ENCODE results near the gene RASAL2.

The RASAL2 gene

DNA sequence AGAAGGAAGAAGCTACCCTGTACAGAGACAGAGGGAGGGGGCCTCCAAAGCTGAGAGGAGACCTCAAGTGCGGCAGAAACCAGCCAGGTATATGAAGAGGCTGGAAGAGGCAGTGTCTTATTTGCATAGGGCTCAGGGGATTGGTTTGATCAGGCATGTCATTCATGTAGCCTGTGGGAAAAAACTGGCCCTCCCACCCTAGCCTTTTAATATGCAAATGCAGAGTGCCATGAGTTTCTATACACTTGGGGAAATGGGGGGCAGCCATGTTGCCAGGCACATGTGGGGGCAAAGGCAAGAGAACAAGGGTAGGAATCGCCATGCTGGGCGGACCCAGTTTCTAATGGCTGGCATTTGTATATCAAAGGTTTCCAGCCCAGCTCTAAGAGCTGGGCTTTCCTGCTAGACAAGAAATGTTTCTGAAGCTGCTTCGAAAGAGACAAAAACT lies 172.7 kb downstream of the RASAL2 start:
- Histone ChIP-seq H3K4me3 (ENCODE audit: low read length) (no peak overlapping the region), H3K27me3 (ENCODE audit: control insufficient read depth, insufficient read depth, low read length) (no peaks in the 10 kb centered on the region), H3K27ac (ENCODE audit: low read depth, low read length) (no peak overlapping the region), H3K36me3 (ENCODE audit: control insufficient read depth, insufficient read depth, low read length) (no peaks in the 10 kb centered on the region), H3K9ac (ENCODE audit: low read length) (no peak overlapping the region), H3K4me1 (ENCODE audit: control insufficient read depth, insufficient read depth, low read length) (no peaks in the 10 kb centered on the region)

DNA sequence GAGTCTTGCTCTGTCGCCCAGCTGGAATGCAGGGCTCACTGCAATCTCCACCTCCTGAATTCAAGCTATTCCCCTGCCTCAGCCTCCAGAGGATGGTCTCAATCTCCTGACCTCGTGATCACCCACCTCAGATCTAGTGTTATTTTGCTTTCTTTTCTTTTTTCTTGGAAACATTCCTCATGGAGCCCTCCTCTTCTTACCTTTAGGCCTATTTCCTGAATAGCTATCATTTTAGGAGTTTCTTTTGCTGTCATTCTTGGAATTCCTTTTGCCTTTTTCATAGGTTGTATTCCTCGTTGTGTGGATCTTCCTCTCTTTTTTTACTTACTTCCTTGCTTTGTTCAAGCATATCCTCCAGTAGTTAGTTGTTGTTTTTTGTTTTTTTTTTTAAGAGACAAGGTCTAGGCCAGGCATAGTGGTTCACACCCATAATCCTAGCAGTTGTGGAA lies 173.8 kb downstream of the RASAL2 start:
- no peaks in the 10 kb centered on the region for H3K4me1 ChIP-seq (ENCODE audit: control insufficient read depth, insufficient read depth, low read length)
- no peak overlapping the region for H3K9ac ChIP-seq (ENCODE audit: low read length)
- no peaks in the 10 kb centered on the region for H3K27me3 ChIP-seq (ENCODE audit: control insufficient read depth, insufficient read depth, low read length)
- H3K27ac ChIP-seq (ENCODE audit: low read depth, low read length), result no peak overlapping the region
- no peak overlapping the region for H3K4me3 ChIP-seq (ENCODE audit: low read length)
- H3K36me3 ChIP-seq (ENCODE audit: control insufficient read depth, insufficient read depth, low read length), result no peaks in the 10 kb centered on the region

- H3K4me3 ChIP-seq (ENCODE audit: low read length), result no peak overlapping the region
- H3K9ac ChIP-seq (ENCODE audit: low read length), result no peak overlapping the region
- no peaks in the 10 kb centered on the region for H3K27me3 ChIP-seq (ENCODE audit: control insufficient read depth, insufficient read depth, low read length)
- no peaks in the 10 kb centered on the region for H3K36me3 ChIP-seq (ENCODE audit: control insufficient read depth, insufficient read depth, low read length)
- no peak overlapping the region for H3K27ac ChIP-seq (ENCODE audit: low read depth, low read length)
- no peaks in the 10 kb centered on the region for H3K4me1 ChIP-seq (ENCODE audit: control insufficient read depth, insufficient read depth, low read length)
Measured at GRCh38 chr1:178271471-178271870, 177.6 kb downstream of the RASAL2 start.

- no peak overlapping the region for H3K4me3 ChIP-seq (ENCODE audit: low read length)
- no peaks in the 10 kb centered on the region for H3K36me3 ChIP-seq (ENCODE audit: control insufficient read depth, insufficient read depth, low read length)
- H3K4me1 ChIP-seq (ENCODE audit: control insufficient read depth, insufficient read depth, low read length), result no peaks in the 10 kb centered on the region
- no peak overlapping the region for H3K27ac ChIP-seq (ENCODE audit: low read depth, low read length)
- no peaks in the 10 kb centered on the region for H3K27me3 ChIP-seq (ENCODE audit: control insufficient read depth, insufficient read depth, low read length)
- H3K9ac ChIP-seq (ENCODE audit: low read length), result no peak overlapping the region
Measured at GRCh38 chr1:178273707-178274410, 180.0 kb downstream of the RASAL2 start.

DNA sequence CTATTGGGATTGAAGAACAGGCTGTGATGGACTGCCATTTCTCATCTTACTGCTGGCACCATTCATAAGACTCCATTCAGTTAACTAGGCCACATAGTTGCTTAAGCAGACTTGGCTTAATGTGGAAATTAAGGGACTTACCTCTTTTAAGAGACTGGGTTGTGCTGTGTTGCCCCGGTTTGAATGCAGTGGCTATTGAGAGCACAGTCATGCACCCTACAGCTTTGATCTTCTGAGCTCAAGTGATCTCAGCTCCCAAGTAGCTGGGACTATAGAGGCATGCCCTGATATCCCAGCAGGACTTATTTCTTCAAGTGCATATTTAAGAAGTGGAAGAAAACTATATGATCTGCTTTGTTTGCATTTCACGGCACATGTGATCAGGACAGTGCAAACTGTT lies 181.1 kb downstream of the RASAL2 start:
- H3K27me3 ChIP-seq (ENCODE audit: control insufficient read depth, insufficient read depth, low read length), result no peaks in the 10 kb centered on the region
- no peak overlapping the region for H3K9ac ChIP-seq (ENCODE audit: low read length)
- H3K4me1 ChIP-seq (ENCODE audit: control insufficient read depth, insufficient read depth, low read length), result no peaks in the 10 kb centered on the region
- no peaks in the 10 kb centered on the region for H3K36me3 ChIP-seq (ENCODE audit: control insufficient read depth, insufficient read depth, low read length)
- no peak overlapping the region for H3K27ac ChIP-seq (ENCODE audit: low read depth, low read length)
- H3K4me3 ChIP-seq (ENCODE audit: low read length), result no peak overlapping the region

DNA sequence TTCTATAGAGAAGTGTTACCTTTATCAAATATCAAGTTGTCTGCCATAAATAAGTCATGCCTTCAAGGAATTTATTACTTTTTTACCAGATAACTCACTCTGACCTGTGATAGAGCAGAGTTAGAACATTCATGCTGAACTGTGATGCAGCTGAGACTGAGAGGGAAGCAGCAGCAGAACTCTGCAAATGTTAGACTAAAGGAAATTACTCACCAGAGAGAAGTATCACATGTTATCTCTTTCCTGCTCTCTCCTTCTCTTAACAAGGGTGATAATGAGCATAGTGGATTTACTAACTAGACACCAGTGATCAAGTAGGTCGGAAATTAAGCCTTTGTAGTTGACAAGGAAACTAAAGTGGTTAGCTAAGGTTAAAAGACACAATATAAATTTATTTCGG lies 181.6 kb downstream of the RASAL2 start:
- no peaks in the 10 kb centered on the region for H3K4me1 ChIP-seq (ENCODE audit: control insufficient read depth, insufficient read depth, low read length)
- H3K27ac ChIP-seq (ENCODE audit: low read depth, low read length), result no peak overlapping the region
- H3K9ac ChIP-seq (ENCODE audit: low read length), result no peak overlapping the region
- no peaks in the 10 kb centered on the region for H3K27me3 ChIP-seq (ENCODE audit: control insufficient read depth, insufficient read depth, low read length)
- no peak overlapping the region for H3K4me3 ChIP-seq (ENCODE audit: low read length)
- no peaks in the 10 kb centered on the region for H3K36me3 ChIP-seq (ENCODE audit: control insufficient read depth, insufficient read depth, low read length)

DNA sequence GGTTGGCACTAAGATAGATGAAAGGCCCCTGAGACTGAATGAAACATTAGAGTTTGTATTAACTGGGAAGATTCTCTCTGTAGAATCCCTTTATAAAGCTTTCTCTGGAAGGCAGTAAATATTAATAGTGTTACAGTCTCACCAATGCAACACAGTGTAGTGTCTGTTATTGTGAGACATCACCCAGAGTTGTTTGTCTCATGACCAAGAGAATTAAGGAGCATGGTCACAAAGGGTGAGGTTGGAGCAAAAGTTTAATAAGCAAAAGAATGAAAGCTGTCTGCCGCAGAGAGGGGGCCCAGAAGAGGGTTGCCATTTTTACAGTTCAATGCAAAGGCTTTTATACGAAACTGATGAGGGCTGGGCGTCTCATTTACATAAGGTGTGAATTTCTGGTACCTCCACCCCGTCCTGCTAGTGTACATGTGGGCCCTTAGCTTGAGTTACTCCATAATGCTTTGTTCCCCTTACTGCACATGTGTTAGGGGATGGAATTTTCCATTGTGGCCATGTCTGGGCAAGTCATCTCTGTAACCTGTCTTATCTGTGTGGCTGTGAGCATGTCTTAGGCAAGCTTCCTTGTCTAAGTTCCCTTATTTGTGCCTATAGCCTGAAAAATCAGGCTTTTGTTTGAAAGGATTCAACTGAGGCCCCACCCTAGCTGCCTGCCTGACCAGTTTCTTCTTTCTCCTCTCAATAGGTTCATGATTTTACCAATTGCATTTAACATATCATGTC lies 184.1 kb downstream of the RASAL2 start:
- H3K4me1 ChIP-seq (ENCODE audit: control insufficient read depth, insufficient read depth, low read length), result peaks cover under 1% of the 10 kb centered on the region

DNA sequence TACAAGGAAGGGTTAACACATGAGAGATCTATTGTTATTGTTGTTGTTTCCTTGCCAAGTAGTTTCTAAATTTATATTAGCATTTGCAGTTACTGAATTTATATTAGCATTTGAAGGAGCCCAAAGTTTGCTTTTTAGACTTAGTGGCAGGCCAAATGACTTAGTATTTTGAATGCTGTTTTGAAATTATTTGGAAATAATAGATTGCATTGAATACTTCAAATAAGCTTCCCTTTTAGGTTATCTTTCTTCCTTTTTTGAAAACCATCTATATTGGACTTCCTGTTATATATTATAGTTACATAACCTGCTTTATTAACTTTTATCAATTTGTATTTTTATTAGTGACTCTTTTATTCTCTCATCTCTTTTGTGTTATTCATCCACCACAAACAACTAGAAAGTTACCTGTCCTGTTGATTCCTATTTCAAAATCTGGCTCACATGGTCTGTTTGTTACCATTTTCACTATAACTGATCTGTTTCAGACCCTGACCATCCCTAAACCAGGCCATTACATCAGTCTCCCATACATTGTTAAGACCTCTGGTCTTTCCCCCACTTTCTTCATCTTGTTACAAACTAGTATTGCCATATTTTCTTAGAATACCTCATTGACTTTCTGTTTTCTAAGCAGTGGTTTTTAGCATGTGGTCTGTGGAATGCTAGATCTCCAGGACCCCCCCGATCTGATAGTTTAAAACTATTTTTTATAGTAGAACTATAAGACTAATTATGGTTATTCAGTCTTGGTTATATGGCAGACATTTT lies 185.2 kb downstream of the RASAL2 start:
- H3K27me3 ChIP-seq (ENCODE audit: control insufficient read depth, insufficient read depth, low read length), result no peaks in the 10 kb centered on the region
- H3K4me3 ChIP-seq (ENCODE audit: low read length), result no peak overlapping the region
- no peak overlapping the region for H3K27ac ChIP-seq (ENCODE audit: low read depth, low read length)
- no peak overlapping the region for H3K9ac ChIP-seq (ENCODE audit: low read length)
- peaks cover 2% of the 10 kb centered on the region for H3K4me1 ChIP-seq (ENCODE audit: control insufficient read depth, insufficient read depth, low read length)
- H3K36me3 ChIP-seq (ENCODE audit: control insufficient read depth, insufficient read depth, low read length), result no peaks in the 10 kb centered on the region

More for the DNA sequence above, 184.1 kb downstream of the RASAL2 start:
- Histone ChIP-seq H3K27me3 (ENCODE audit: control insufficient read depth, insufficient read depth, low read length) (no peaks in the 10 kb centered on the region), H3K4me3 (ENCODE audit: low read length) (no peak overlapping the region), H3K27ac (ENCODE audit: low read depth, low read length) (no peak overlapping the region), H3K36me3 (ENCODE audit: control insufficient read depth, insufficient read depth, low read length) (no peaks in the 10 kb centered on the region), H3K9ac (ENCODE audit: low read length) (no peak overlapping the region)

DNA sequence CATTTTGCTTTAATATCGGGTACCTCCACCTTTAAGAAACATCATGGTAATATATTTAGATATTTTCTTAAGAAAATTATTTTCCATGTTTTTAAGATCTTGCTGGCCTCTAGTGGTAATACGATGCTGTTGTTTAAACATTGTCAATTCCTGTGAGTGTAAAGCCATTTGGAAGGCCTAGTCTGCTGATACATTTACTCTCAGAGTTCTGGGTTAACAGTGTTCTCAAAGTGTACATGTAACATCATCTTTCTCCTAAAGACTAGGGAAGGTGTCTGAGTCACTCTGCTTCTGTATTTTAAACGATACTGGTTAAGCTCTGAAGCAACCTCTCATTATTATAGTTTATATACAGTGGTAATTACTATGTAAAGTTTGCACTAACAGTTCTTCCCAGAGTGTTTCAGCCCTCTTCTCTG lies 189.1 kb downstream of the RASAL2 start:
- Histone ChIP-seq H3K36me3 (ENCODE audit: control insufficient read depth, insufficient read depth, low read length) (peaks cover 3% of the 10 kb centered on the region), H3K9ac (ENCODE audit: low read length) (no peak overlapping the region), H3K27ac (ENCODE audit: low read depth, low read length) (no peak overlapping the region), H3K4me3 (ENCODE audit: low read length) (no peak overlapping the region), H3K27me3 (ENCODE audit: control insufficient read depth, insufficient read depth, low read length) (no peaks in the 10 kb centered on the region), H3K4me1 (ENCODE audit: control insufficient read depth, insufficient read depth, low read length) (peaks cover 2% of the 10 kb centered on the region)

GRCh38 chr1:178283409-178283808 lies 189.5 kb downstream of the RASAL2 start:
- Histone ChIP-seq H3K4me1 (ENCODE audit: control insufficient read depth, insufficient read depth, low read length) (peaks cover 2% of the 10 kb centered on the region), H3K4me3 (ENCODE audit: low read length) (no peak overlapping the region), H3K27ac (ENCODE audit: low read depth, low read length) (no peak overlapping the region), H3K27me3 (ENCODE audit: control insufficient read depth, insufficient read depth, low read length) (no peaks in the 10 kb centered on the region), H3K9ac (ENCODE audit: low read length) (no peak overlapping the region), H3K36me3 (ENCODE audit: control insufficient read depth, insufficient read depth, low read length) (peaks cover 3% of the 10 kb centered on the region)

DNA sequence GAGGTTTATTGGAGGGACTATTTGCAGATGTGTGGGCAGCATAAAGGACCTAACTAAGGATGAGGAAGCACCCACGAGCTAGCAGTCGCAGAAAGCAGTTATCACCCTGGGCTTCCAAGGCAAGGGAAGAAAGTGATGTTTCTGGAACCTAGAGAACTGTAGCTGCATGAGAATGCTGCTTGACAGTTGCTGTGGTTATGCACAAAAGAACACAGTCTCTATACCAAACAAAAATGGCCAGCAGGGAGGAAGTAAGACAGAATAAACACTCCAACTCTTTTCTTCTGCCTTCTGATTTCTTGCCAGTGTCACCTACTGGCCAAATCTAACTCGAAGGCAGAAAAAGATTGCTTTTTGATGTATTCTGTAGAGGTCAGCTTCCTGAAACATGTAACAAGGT lies 190.2 kb downstream of the RASAL2 start:
- Histone ChIP-seq H3K9ac (ENCODE audit: low read length) (no peak overlapping the region), H3K4me1 (ENCODE audit: control insufficient read depth, insufficient read depth, low read length) (peaks cover 2% of the 10 kb centered on the region), H3K36me3 (ENCODE audit: control insufficient read depth, insufficient read depth, low read length) (peaks cover 3% of the 10 kb centered on the region), H3K4me3 (ENCODE audit: low read length) (no peak overlapping the region), H3K27ac (ENCODE audit: low read depth, low read length) (no peak overlapping the region), H3K27me3 (ENCODE audit: control insufficient read depth, insufficient read depth, low read length) (no peaks in the 10 kb centered on the region)

DNA sequence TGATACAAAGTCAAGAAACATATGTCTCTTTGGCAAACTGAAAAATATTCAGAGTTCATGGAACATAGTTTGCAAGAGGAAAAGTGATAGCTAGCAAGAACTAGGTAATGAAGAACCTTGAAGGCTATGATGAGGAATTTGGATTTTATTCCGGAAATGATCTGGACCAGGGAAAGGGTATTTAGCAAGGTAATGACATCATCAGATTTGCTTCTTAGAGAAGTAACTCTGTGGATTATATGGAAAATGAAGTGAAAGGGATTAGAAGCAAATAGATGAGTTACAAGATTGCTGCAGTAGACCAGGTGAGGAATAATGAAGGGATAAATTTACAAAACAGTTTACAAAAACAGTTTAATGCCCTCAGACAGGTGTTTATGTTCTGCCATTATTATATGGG lies 197.3 kb downstream of the RASAL2 start:
- Histone ChIP-seq H3K36me3 (ENCODE audit: control insufficient read depth, insufficient read depth, low read length) (peaks cover 3% of the 10 kb centered on the region), H3K4me3 (ENCODE audit: low read length) (no peak overlapping the region), H3K27ac (ENCODE audit: low read depth, low read length) (no peak overlapping the region), H3K27me3 (ENCODE audit: control insufficient read depth, insufficient read depth, low read length) (no peaks in the 10 kb centered on the region), H3K4me1 (ENCODE audit: control insufficient read depth, insufficient read depth, low read length) (no peaks in the 10 kb centered on the region), H3K9ac (ENCODE audit: low read length) (no peak overlapping the region)
